ENCODE data around the gene FER1L5.

The FER1L5 gene

GRCh38 chr2:96726131-96726530 is 83.6 kb downstream of the FER1L5 start:
- peaks cover 5% of the 10 kb centered on the region for H3K36me3 ChIP-seq (ENCODE audit: control insufficient read depth, insufficient read depth, low read length)
- no peak for DNase-seq (ENCODE audit: extremely low read depth, insufficient read length)
- H3K27me3 ChIP-seq (replicated peaks; ENCODE audit: control insufficient read depth, insufficient read depth, low read length), result no peaks in the 10 kb centered on the region
- no peak overlapping the region for H3K4me3 ChIP-seq (replicated peaks; ENCODE audit: low read depth, low read length)
- no peak for TF ChIP-seq CTCF (IDR thresholded peaks at IDR 0.05; ENCODE audit: insufficient read depth, low read length, poor library complexity, severe bottlenecking)

GRCh38 chr2:96727431-96727830 is 84.9 kb downstream of the FER1L5 start:
- peaks cover 6% of the 10 kb centered on the region for H3K36me3 ChIP-seq (ENCODE audit: control insufficient read depth, insufficient read depth, low read length)
- no peaks in the 10 kb centered on the region for H3K27me3 ChIP-seq (replicated peaks; ENCODE audit: control insufficient read depth, insufficient read depth, low read length)
- TF ChIP-seq CTCF (IDR thresholded peaks at IDR 0.05; ENCODE audit: insufficient read depth, low read length, poor library complexity, severe bottlenecking), result no peak
- no peak overlapping the region for H3K4me3 ChIP-seq (replicated peaks; ENCODE audit: low read depth, low read length)
- no peak for DNase-seq (ENCODE audit: extremely low read depth, insufficient read length)

- Histone ChIP-seq H3K27me3 (replicated peaks; ENCODE audit: control insufficient read depth, insufficient read depth, low read length) (no peaks in the 10 kb centered on the region), H3K36me3 (ENCODE audit: control insufficient read depth, insufficient read depth, low read length) (peaks cover 12% of the 10 kb centered on the region), H3K4me3 (replicated peaks; ENCODE audit: low read depth, low read length) (no peak overlapping the region)
- DNase-seq (ENCODE audit: extremely low read depth, insufficient read length), result no peak
- TF ChIP-seq CTCF (IDR thresholded peaks at IDR 0.05; ENCODE audit: insufficient read depth, low read length, poor library complexity, severe bottlenecking), result no peak
Measured at GRCh38 chr2:96729748-96730147, 87.2 kb downstream of the FER1L5 start.

- no peaks in the 10 kb centered on the region for H3K27me3 ChIP-seq (replicated peaks; ENCODE audit: control insufficient read depth, insufficient read depth, low read length)
- H3K4me3 ChIP-seq (replicated peaks; ENCODE audit: low read depth, low read length), result no peak overlapping the region
- DNase-seq (ENCODE audit: extremely low read depth, insufficient read length), result no peak
- peaks cover 12% of the 10 kb centered on the region for H3K36me3 ChIP-seq (ENCODE audit: control insufficient read depth, insufficient read depth, low read length)
- TF ChIP-seq CTCF (IDR thresholded peaks at IDR 0.05; ENCODE audit: insufficient read depth, low read length, poor library complexity, severe bottlenecking), result no peak
Measured at GRCh38 chr2:96730212-96730611, 87.6 kb downstream of the FER1L5 start.

GRCh38 chr2:96733931-96734330 is 91.4 kb downstream of the FER1L5 start:
- Histone ChIP-seq H3K36me3 (ENCODE audit: control insufficient read depth, insufficient read depth, low read length) (peaks cover 13% of the 10 kb centered on the region), H3K4me3 (replicated peaks; ENCODE audit: low read depth, low read length) (no peak overlapping the region), H3K27me3 (replicated peaks; ENCODE audit: control insufficient read depth, insufficient read depth, low read length) (no peaks in the 10 kb centered on the region)
- no peak for TF ChIP-seq CTCF (IDR thresholded peaks at IDR 0.05; ENCODE audit: insufficient read depth, low read length, poor library complexity, severe bottlenecking)
- no peak for DNase-seq (ENCODE audit: extremely low read depth, insufficient read length)

GRCh38 chr2:96734880-96735583 is 92.5 kb downstream of the FER1L5 start:
- Histone ChIP-seq H3K36me3 (ENCODE audit: control insufficient read depth, insufficient read depth, low read length) (peaks cover 13% of the 10 kb centered on the region), H3K4me3 (replicated peaks; ENCODE audit: low read depth, low read length) (no peak overlapping the region), H3K27me3 (replicated peaks; ENCODE audit: control insufficient read depth, insufficient read depth, low read length) (no peaks in the 10 kb centered on the region)
- no peak for DNase-seq (ENCODE audit: extremely low read depth, insufficient read length)
- no peak for TF ChIP-seq CTCF (IDR thresholded peaks at IDR 0.05; ENCODE audit: insufficient read depth, low read length, poor library complexity, severe bottlenecking)
